HUDEP-2 (cell line): ENCODE data around the gene SFSWAP.
"Not testable (repeated sequence)": the region's sequence is repeated elsewhere in the genome, so short reads cannot be mapped to it uniquely, and the experiment has no call there.

Experiments
- DNase-seq, 76 experiments: peaks; one replicate each; lab custom pipeline; 2025; ENCODE audit not compliant: unreplicated experiment in 76 of 76; lab: John Stamatoyannopoulos, UW

Gene SFSWAP

DNA sequence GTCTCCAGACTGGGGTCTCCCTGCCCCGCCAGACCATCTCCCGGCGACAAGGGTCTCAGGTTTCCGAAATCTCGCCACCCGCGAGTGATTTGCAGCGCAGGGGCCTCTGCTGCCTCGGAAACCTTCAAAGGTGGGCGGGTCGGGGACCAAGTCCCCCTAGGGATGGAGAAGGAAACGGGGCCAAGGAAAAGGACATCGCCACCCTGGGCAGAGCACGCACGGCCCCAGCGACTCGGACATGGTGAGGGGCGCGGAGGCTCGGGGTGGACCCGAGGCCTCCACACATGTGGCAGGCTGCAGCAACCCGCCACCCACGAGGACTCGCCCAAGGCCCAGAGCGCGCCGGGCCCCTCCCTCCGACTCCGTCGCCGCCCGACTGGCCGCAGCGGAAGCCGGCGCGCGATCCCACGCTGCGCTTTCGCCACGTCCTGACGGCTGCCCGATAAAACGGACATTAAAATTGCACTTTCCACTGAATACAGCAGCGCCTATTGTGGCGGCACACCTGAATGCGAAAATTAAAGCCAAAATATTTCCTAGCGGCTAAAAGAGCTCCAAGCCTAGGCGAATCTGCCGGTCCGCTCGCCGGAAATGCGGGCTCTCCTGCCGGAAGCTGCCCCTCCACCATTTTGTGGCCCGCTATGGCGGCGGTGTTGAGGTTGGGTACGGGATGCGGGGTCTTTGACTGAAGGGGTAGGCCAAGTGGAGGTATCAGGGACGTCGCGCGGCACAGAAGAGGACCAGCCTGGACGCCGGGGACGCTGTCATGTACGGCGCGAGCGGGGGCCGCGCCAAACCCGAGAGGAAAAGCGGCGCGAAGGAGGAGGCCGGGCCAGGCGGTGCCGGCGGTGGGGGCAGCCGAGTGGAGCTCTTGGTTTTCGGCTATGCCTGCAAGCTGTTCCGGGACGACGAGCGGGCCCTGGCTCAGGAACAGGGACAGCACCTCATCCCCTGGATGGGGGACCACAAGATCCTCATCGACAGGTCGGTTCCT is at the start of gene SFSWAP:
TSS of gene SFSWAP (plus strand) at position 627 of the 994 bp plus-strand sequence. CDS start at position 767, 140 bp downstream.
- DNase-seq: peak in 70 of 76 experiments; percentile 3 to 89 (median 60)

DNA sequence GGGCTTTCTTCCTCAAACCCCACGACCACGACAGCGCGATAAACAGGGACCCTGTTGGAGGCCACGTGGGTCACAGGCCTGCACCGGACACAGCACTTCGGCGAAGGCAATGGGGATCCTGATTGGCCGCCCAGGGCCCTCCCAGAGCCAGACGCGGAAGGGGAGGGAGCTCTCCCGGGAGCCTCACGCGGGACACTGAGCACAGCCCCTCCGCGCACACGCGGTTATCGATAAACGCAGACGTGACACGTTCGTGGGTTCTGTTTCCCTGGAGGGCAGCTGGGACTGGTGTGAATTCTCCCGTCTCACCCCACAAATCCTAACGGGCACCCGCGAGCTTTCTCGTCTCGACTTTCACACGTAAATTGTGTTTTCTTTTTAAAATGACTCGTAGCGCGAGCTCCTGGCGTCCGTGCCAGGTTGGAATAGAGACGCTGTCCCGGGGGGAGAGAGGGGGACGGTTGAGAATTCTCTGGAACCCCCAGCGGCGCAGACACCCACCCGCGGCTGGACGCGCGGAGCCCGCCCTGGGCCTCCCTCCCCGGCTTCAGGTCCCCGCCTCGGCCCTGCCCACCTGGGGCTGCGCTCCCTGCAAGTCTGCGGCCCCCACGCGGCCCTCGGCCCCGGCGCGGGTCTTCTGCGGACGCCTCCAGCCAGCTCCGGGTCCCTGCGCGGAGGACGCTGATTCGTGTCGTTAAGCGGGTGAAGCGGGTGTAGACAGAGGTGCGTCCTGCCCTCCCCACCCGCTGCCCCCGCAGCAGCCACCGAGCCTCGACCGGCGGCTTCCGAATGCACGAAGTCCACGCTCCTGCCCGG is 49.5 kb upstream of the SFSWAP start:
- not testable (repeated sequence) for DNase-seq

DNA sequence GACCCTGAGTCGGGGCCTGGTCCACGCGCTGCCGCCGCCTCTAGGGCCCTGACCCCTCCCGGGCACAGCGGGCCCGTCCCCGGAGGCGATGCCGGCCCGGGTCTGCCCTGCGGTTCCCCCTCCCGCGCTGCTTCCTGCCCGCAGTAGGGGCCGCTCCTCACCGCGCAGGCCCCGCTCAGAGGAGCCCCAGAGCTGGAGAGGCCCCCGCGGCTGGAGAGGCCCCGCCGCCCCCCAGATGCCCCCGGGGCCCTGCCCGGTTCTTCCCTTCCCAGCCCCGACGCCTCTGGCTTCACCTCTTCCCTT is 49.0 kb upstream of the SFSWAP start:
- not testable (repeated sequence) for DNase-seq

DNA sequence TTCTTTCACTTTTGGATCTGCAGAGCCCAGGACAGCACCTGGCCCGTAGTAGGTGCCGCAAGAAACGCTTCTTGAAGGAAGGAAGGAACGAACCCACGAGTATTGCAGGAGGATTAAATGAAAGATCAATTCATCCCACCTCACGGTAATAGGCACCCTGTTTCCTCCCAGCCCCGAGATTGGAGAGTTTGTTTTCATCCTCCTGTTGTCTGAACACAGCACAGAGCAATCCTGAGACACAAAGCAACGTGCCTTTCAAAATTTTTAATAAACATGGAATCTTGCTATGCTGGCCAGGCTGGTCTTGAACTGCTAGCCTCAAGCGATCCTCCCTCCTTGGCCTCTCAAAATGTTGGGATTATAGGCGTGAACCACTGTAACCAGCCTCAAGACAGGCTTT is 48.5 kb upstream of the SFSWAP start:
- DNase-seq: not testable (repeated sequence)

DNA sequence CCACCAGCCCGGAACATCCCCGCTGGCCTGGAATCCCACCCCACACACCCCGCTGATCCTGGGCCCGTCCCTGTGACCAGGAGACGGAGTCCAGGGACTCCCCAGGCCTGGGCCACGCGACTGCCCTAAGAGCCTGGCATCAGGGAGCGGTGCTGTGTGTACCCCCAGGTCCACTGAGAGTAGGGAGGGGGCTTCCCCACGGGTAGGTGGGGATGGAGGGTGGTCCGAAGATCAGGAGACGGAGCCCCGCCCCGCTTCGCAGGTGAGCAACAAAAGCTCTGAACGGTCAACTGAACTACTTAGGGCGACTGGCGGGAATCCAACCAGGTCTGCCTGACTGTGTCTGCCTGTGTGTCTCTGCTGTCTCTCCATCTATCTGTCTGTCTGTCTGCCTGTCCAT is 45.2 kb upstream of the SFSWAP start:
- not testable (repeated sequence) for DNase-seq

DNA sequence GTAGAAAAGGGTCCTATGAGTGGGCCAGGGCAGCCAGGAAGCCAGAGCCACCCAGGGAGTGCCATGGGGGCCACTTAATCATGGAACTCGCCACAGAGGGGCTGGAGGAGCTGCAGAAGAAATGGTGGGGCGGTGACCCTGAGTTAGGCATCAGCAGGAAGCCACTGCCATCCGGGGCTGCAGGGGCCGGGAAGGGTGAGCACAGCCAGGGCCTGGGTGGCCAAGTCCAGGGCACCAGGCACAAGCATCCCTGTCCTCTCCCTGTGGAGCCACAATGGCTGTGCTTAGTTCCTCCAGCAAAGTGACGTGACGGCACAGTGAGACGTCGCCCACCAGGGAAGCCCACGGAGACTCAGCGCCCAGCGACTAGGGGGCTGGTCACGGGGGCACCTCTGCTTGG is 44.4 kb upstream of the SFSWAP start:
- not testable (repeated sequence) for DNase-seq

DNA sequence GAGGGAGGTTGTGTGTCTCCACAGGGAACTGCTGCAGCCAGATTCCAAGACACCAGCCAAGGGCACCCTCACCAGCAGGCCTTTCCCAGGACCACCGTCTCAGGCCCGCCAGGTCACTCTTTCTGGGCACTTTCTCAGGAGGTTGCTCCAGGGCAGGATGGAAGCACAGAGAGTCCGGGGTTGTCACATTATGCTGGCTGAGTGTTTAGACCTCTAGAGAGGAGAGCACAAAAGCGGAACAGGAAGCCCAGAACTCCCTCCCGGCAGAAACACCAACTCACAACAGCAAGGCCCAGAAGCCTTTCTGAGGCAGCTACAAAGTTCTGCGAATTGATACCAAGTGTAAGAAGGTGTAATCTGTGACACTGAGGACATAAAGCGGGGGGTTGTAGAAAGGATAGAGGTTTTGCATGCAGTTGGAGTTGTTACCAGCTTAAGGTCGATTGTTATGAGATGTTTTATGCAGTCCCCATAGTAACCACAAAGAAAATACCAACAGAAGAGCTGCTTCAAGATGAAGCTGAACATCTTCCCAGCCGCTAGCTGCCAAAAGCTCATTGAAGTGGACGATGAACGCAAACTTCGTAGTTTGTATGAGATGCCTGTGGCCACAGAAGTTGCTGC is 43.8 kb upstream of the SFSWAP start:
- not testable (repeated sequence) for DNase-seq

DNA sequence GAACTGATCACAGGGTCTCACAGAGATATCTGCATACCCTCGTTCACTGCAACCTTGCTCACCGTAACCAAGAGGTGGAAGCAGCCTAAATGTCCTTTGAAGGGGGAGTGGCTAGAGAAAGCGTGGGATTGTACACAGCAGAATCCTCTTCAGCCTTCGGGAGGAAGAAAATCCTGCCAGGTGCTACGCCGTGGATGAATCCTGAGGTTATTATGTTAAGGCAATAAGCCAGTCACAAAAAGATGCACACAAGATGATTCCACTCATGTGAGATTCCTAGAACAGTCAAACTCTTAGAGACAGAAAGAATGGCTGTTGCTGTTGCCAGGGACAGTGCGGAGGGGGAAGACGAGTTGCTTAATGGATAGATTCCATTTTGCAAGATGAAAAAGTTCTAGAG is 39.6 kb upstream of the SFSWAP start:
- DNase-seq: no peak

DNA sequence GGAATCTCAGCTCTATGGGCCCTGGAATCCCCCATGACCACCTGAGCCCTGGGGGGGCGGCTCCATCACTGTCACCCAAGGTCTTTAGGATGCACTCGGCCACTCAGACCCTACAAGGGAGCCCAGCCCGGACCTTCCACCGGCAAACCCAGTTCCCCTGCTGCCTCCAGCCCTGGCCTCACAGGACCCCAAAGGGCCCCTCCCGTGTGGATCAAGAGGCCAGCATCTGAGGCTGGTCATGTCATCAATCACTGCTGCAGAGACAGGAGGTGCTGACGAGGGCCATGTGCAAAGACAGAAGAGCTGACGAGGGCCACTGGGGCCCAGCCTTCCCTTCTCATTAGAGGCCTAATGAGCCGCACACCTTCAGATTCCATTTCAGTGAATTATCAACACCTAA is 39.0 kb upstream of the SFSWAP start:
- DNase-seq: no peak

DNA sequence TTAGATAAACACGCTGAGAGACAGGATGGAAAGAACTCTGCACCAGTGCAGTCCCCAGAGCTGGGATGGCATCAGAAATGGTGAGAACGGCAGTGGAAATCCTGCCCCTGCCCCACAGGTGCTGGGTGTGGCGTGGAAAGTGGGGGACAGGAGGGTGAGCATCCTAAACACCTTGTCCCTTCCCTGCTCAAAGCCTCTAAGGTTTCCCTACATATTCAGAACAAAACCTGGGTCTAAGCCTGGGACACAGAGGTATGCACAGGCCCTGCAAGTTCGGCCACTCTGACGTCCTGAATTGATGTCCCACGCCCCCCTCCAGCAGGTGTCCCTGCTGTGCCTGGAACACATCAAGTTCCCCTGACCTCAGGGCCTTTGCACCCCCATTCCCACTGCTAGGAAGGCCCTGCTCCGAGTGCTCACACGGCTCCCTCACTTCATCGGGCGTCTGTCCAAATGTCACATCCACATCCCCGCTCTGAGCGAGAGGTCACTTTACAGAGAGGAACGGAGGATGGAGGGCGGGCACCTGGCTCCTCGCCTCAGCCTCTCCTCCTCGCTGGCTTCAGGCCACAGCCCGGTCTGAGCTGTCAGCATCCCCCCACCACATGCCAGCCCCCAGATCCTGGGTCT is 38.5 kb upstream of the SFSWAP start:
- DNase-seq: no peak

DNA sequence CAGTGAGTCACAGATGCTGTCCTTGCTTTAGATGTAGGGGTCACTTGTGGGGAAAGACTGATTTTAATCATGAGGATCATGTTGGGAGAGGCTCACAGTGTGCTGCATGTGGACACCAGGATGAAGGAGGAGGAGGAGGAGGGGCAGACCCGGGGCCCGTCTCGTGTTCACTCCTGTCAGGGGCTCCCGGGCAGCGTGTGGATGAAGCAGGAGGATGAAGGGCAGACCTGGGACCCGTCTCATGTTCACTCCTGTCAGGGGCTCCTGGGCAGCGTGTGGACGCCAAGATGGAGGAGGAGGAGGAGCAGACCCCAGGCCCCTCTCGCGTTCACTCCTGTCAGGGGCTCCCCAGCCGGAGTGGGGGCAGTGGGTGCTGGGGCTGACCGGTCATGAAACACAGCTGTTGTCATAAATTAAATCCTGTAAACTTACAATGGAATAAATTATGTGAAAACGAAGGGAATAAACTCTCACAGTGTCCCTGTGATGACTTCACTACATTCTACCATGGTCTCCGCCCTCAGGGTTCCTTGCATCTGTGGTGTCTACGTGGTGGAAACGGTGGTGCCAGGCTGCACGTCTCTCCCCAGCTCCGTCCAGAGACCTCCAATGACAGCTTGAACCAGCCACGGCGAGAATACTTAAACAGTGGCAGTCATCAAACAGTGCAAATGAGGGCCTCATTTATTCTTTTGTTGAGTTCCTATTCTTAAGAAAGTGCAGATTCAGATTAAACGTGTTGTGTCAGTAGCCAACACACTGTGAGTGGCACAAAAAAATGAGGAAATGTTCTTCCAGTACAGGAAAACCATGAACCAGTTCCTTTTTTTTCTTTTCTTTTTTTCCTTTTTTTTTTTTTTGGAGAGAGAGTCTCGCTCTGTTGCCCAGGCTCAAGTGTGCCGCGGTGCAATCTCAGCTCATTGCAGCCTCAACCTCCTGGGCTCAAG is 37.7 kb upstream of the SFSWAP start:
- no peak for DNase-seq

DNA sequence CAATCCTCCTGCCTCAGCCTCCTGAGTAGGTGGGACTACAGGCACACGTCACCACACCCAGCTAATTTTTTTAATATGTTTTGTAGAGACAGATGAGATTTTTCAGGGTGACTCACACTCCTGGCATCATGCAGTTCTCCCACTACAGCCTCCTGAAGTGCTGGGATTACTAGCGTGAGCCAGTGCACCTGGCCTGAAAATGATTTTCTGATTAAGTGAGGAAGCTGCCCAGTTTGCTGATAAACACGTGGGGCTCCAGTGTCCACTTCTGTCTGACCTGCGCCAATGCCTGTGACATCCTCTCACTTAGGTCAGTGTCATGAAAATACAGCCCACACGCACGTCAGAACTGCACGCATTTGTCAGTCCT is 37.0 kb upstream of the SFSWAP start:
- no peak for DNase-seq

DNA sequence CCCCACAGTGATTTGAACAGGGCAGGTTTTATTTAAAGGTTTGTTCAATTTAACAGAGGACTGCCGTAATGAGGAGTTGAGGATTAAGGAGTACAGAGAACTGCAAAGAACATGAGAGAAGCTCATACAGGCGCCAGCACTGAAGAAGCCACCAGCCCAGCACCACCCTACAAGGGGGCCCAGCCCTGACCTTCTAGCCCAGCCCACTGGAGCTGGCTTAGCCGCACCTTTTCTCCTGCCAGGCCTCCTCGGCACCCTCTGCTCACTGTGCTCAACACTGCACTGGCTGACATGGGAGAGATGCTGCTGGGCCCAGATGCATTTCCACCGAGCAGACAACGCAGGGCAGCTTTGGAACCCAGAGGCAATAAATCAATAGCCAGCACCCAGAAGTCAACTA is 36.5 kb upstream of the SFSWAP start:
- DNase-seq: no peak

DNA sequence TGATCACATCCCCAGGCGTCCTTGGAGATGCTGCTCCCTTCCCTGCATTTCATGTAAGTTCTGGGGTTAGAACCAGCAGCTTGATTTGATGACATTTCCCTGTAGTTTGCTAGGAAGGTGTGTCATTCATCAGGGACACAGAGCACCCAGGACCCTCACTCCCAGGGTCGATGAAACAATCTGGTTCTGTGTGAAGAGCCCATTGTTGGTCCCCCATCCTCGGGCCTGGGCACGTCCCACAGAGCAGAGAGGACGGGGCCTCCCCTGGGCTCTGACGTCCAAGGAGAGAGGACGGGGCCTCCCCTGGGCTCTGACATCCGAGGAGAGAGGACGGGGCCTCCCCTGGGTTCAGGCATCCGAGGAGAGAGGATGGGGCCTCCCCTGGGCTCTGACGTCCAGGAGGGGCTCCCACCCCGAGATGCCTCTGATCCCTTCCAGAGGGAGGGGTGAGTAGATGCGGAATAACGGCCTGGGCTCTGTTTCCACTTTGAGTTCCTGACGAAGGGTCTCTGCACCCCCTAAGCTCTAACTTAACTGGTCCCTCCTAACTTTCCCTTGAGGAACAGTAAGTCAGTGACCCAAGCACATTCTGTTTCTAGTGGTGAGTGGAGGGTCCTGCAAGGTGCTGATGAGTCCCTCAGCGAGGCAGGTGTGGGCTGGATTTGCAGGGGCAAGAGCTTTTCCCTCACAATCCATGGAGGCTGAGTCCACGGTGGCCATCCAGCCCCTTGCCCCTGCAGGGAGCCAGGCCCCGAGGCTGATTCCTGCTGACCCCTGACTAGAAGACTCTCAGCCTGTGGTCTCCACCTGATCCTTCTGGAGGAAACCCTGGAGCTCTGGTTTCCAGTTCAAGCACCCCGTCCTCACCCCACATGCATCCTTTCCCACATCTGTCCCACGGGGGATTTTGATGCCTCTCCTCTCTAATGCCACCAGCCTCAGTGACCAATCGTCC is 35.5 kb upstream of the SFSWAP start:
- no peak for DNase-seq

DNA sequence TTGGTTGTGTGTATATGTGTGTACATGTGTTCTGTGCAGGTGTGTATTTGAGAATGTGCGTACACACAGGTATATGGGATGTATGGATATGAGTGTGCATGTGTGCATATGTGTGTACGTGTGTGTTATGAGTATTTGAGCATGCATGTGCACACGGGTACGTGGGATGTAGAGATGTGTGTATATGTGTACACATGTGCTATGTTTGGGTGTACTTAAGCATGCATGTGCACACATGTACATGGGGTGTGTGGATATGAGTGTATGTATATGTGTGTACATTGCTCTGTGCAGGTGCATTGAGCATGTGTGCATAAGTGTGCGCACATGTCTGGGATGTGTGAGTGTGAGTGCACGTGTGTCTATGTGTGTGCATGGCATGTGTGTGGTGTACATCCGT is 34.3 kb upstream of the SFSWAP start:
- no peak for DNase-seq

DNA sequence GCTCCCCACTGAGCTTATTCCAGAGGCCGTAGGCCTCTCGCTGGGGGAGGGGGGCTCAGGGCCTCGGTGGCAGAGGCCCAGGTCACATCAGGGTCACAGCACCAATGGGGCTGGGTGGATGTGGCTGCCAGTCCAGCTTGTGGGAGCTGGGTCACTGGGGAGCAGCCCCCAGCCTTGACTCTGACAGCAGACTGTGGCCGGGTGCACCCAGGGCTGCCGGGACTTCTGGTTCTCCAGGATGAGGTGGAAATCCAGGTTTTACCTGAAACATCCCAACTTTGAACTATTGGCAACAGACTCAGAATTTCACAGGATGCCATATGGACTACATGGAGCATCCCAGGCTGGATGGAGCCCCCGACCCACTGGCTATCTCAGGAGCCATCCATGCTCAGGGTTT is 33.8 kb upstream of the SFSWAP start:
- not testable (repeated sequence) for DNase-seq

DNA sequence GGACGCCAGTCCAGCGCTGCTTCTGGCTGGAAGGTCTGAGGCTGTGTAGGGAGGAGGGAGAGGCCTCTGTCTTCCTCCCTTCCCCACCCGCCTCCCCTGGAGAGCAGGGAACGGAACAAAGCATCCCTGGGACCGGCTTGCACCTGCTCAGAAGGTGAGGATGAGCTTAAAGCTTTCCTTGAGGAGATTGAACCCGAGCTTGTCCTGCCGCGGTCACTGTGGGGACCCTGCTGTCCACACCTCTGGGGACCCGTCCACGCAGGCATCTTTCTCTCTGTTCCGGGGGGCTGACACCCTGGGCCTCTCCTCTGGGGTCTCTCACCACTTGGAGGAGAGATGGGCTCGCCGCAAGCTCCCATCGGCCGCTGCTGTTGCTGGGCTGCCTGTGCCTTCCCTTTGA is 33.2 kb upstream of the SFSWAP start:
- DNase-seq: no peak

DNA sequence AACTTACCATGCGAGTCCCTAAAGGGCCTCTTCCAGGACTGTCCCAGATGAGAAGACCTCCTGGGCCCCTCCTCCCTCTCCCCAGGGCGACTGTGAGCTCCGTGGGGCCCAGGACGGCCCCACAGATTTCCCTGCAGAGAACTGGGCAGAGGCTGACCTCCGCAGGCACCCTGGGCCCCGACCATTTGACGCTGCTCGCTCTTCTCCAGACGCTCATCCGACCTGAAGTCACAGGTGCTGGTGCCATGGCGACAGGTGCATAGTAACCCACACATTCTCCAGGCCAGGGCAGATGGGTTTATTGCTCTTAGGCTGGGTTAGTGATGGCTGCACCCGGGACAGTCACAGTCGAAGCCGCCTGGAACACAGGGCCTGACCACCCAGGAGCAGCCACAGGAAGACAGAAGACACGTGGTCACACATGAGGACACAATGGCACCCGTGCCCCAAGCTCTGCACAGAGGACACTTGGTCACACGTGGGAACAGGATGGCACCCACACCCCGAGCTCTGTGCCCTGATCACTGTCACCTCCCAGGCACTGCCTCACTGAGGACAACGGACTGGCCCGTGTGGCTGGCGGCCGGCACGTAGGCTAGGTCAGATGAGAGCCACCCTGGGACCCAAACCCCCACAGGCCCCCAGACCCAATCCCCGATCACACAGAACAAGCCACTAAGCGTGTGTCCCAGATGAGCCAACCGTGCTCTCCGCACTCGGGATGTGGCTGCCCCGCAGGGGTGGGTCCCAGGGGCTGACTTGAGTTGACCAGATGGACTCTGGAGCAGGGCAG is 32.3 kb upstream of the SFSWAP start:
- not testable (repeated sequence) for DNase-seq
